ENCODE measurements around the gene CACNA2D3. TPM values are rescaled to one million over a fixed set of nuclear protein-coding genes. Genes with fewer than 3 reads are reported as not detected.

Gene CACNA2D3
- polyA plus RNA-seq, 3 donors: 8.3 to 21.5 (median 10.4) TPM

GRCh38 chr3:54900838-54901591, 778.7 kb downstream of the CACNA2D3 start:
- Mint-ChIP-seq H3K4me1 (no peaks in the 10 kb centered on the region), H3K27me3 (ENCODE audit: low read depth in 3 of 3) (peaks cover 0 to 7% (median 6%) of the 10 kb centered on the region in 3 donors), H3K36me3 (no peaks in the 10 kb centered on the region), H3K9me3 (peaks cover 0 to 4% (median 0%) of the 10 kb centered on the region in 7 donors), H3K4me3 (no peak overlapping the region), H3K27ac (no peak overlapping the region)
- no peak overlapping the region for H3K4me3 ChIP-seq (replicated peaks in 1 of 3; ENCODE audit: low read depth in 2 of 3, low read length in 3 of 3)
- no peak overlapping the region for H3K4me2 ChIP-seq (replicated peaks; ENCODE audit: extremely low read depth, low read length, poor library complexity, severe bottlenecking)
- WGBS (ENCODE audit: insufficient coverage): 91% methylated on average over 4 of the region's 8 CpGs
- no peaks in the 10 kb centered on the region for H3K79me2 ChIP-seq (ENCODE audit: insufficient read depth, low read length)
- no peaks in the 10 kb centered on the region for H3K27me3 ChIP-seq (ENCODE audit: control insufficient read depth in 2 of 2, insufficient read depth in 2 of 2, low read length in 2 of 2)
- H3K9me3 ChIP-seq (replicated peaks in 1 of 2; ENCODE audit: control insufficient read depth in 1 of 2, insufficient read depth in 1 of 2, low read length in 2 of 2): no peaks in the 10 kb centered on the region
- no peaks in the 10 kb centered on the region for H4K20me1 ChIP-seq (ENCODE audit: insufficient read depth, low read length)
- H3K4me1 ChIP-seq (ENCODE audit: control insufficient read depth in 1 of 2, insufficient read depth in 2 of 2, low read length in 2 of 2): no peaks in the 10 kb centered on the region
- DNase-seq: no peak
- H2AFZ ChIP-seq (ENCODE audit: insufficient read depth, low read depth, low read length, poor library complexity, severe bottlenecking): no peak overlapping the region
- no peaks in the 10 kb centered on the region for H3K36me3 ChIP-seq (replicated peaks in 1 of 2; ENCODE audit: control insufficient read depth in 1 of 2, insufficient read depth in 2 of 2, low read length in 2 of 2)
- intact Hi-C loops (cut with micrococcal nuclease): no loop called here
- TF ChIP-seq CTCF (IDR thresholded peaks at IDR 0.05): no peak
- no peak overlapping the region for H3K9ac ChIP-seq (ENCODE audit: insufficient read depth, low read length, poor library complexity, severe bottlenecking)
- no peak overlapping the region for H3K27ac ChIP-seq (ENCODE audit: low read depth in 1 of 2, low read length in 2 of 2)

- H3K36me3 ChIP-seq (replicated peaks in 1 of 2; ENCODE audit: control insufficient read depth in 1 of 2, insufficient read depth in 2 of 2, low read length in 2 of 2): no peaks in the 10 kb centered on the region
- H3K27ac Mint-ChIP-seq: no peak overlapping the region
- H3K4me1 Mint-ChIP-seq: no peaks in the 10 kb centered on the region
- DNase-seq: no peak
- no peak overlapping the region for H3K4me3 Mint-ChIP-seq
- intact Hi-C loops (cut with micrococcal nuclease): no loop called here
- H3K4me2 ChIP-seq (replicated peaks; ENCODE audit: extremely low read depth, low read length, poor library complexity, severe bottlenecking): no peak overlapping the region
- TF ChIP-seq CTCF (IDR thresholded peaks at IDR 0.05): no peak
- H3K9me3 Mint-ChIP-seq: peaks cover 0 to 4% (median 0%) of the 10 kb centered on the region in 7 donors
- H3K27me3 Mint-ChIP-seq (ENCODE audit: low read depth in 3 of 3): peaks cover 0 to 9% (median 4%) of the 10 kb centered on the region in 3 donors
- no peaks in the 10 kb centered on the region for H3K79me2 ChIP-seq (ENCODE audit: insufficient read depth, low read length)
- no peaks in the 10 kb centered on the region for H4K20me1 ChIP-seq (ENCODE audit: insufficient read depth, low read length)
- H3K9ac ChIP-seq (ENCODE audit: insufficient read depth, low read length, poor library complexity, severe bottlenecking): no peak overlapping the region
- no peak overlapping the region for H3K4me3 ChIP-seq (replicated peaks in 1 of 3; ENCODE audit: low read depth in 2 of 3, low read length in 3 of 3)
- H3K4me1 ChIP-seq (ENCODE audit: control insufficient read depth in 1 of 2, insufficient read depth in 2 of 2, low read length in 2 of 2): no peaks in the 10 kb centered on the region
- H3K27me3 ChIP-seq (ENCODE audit: control insufficient read depth in 2 of 2, insufficient read depth in 2 of 2, low read length in 2 of 2): no peaks in the 10 kb centered on the region
- no peak overlapping the region for H3K27ac ChIP-seq (ENCODE audit: low read depth in 1 of 2, low read length in 2 of 2)
- no peaks in the 10 kb centered on the region for H3K9me3 ChIP-seq (replicated peaks in 1 of 2; ENCODE audit: control insufficient read depth in 1 of 2, insufficient read depth in 1 of 2, low read length in 2 of 2)
- no peak overlapping the region for H2AFZ ChIP-seq (ENCODE audit: insufficient read depth, low read depth, low read length, poor library complexity, severe bottlenecking)
- H3K36me3 Mint-ChIP-seq: no peaks in the 10 kb centered on the region
- WGBS (ENCODE audit: insufficient coverage): 90% methylated on average over 2 of the region's 4 CpGs
Measured at GRCh38 chr3:54901906-54902685, 779.7 kb downstream of the CACNA2D3 start.

All from CD14-positive monocyte (primary cell).